ENCODE results near the gene ASGR2. TPM values are rescaled to one million over a fixed set of nuclear protein-coding genes. Genes with fewer than 3 reads are reported as not detected.
"Not testable (repeated sequence)": the region's sequence is repeated elsewhere in the genome, so short reads cannot be mapped to it uniquely, and the experiment has no call there.

ASGR2 gene
- total and polyA plus RNA-seq, 2 donors (not counting 1 experiment from before 2014, with no cell fraction given): not detected

- Histone ChIP-seq H3K4me3 (replicated peaks in 1 of 4; ENCODE audit: control extremely low read depth in 1 of 4, insufficient read depth in 1 of 4, low read depth in 3 of 4, low read length in 4 of 4) (no peak overlapping the region), H2AFZ (ENCODE audit: low read length) (no peak overlapping the region), H4K20me1 (ENCODE audit: control insufficient read depth, extremely low read depth, insufficient read depth, low read length) (no peaks in the 10 kb centered on the region), H3K4me2 (ENCODE audit: extremely low read depth, insufficient read depth, low read length) (no peak overlapping the region), H3K9me3 (ENCODE audit: control insufficient read depth, insufficient read depth, low read depth, low read length) (no peaks in the 10 kb centered on the region), H3K9ac (ENCODE audit: insufficient read depth, low read length) (no peak overlapping the region), H3K27ac (ENCODE audit: insufficient read depth, low read length) (no peak overlapping the region), H3K36me3 (ENCODE audit: control insufficient read depth, insufficient read depth, low read length) (no peaks in the 10 kb centered on the region), H3K27me3 (ENCODE audit: control insufficient read depth, insufficient read depth, low read length) (peaks cover 3% of the 10 kb centered on the region), H3K79me2 (ENCODE audit: control insufficient read depth, insufficient read depth, low read length) (no peaks in the 10 kb centered on the region), H3K4me1 (ENCODE audit: control insufficient read depth, extremely low read depth, insufficient read depth, low read length) (no peaks in the 10 kb centered on the region)
- no peak for TF ChIP-seq CTCF (conservative IDR thresholded peaks at IDR 0.05 in 1 of 2, IDR thresholded peaks at IDR 0.05 in 1 of 2; ENCODE audit: low read depth in 1 of 2, low read length in 2 of 2)
- no peak for TF ChIP-seq EZH2 (IDR thresholded peaks at IDR 0.05; ENCODE audit: low read length, missing control alignments)
- DNase-seq (ENCODE audit: low read depth in 2 of 2): no peak
These were observed 12.2 kb downstream of the ASGR2 start for GRCh38 chr17:7102421-7102820.

- Histone ChIP-seq H4K20me1 (ENCODE audit: control insufficient read depth, extremely low read depth, insufficient read depth, low read length) (no peaks in the 10 kb centered on the region), H2AFZ (ENCODE audit: low read length) (no peak overlapping the region), H3K4me2 (ENCODE audit: extremely low read depth, insufficient read depth, low read length) (no peak overlapping the region), H3K9ac (ENCODE audit: insufficient read depth, low read length) (no peak overlapping the region), H3K4me1 (ENCODE audit: control insufficient read depth, extremely low read depth, insufficient read depth, low read length) (no peaks in the 10 kb centered on the region), H3K79me2 (ENCODE audit: control insufficient read depth, insufficient read depth, low read length) (no peaks in the 10 kb centered on the region), H3K27me3 (ENCODE audit: control insufficient read depth, insufficient read depth, low read length) (peaks cover 3% of the 10 kb centered on the region), H3K9me3 (ENCODE audit: control insufficient read depth, insufficient read depth, low read depth, low read length) (no peaks in the 10 kb centered on the region), H3K27ac (ENCODE audit: insufficient read depth, low read length) (no peak overlapping the region), H3K4me3 (replicated peaks in 1 of 4; ENCODE audit: control extremely low read depth in 1 of 4, insufficient read depth in 1 of 4, low read depth in 3 of 4, low read length in 4 of 4) (no peak overlapping the region), H3K36me3 (ENCODE audit: control insufficient read depth, insufficient read depth, low read length) (no peaks in the 10 kb centered on the region)
- TF ChIP-seq EZH2 (IDR thresholded peaks at IDR 0.05; ENCODE audit: low read length, missing control alignments): no peak
- no peak for TF ChIP-seq CTCF (conservative IDR thresholded peaks at IDR 0.05 in 1 of 2, IDR thresholded peaks at IDR 0.05 in 1 of 2; ENCODE audit: low read depth in 1 of 2, low read length in 2 of 2)
- DNase-seq (ENCODE audit: low read depth in 2 of 2): no peak
These were observed 13.1 kb downstream of the ASGR2 start for GRCh38 chr17:7101531-7101930.

- not testable (repeated sequence) for H3K9ac ChIP-seq (ENCODE audit: insufficient read depth, low read length); DNase-seq (ENCODE audit: low read depth in 2 of 2); H3K9me3 ChIP-seq (ENCODE audit: control insufficient read depth, insufficient read depth, low read depth, low read length); H3K4me3 ChIP-seq (replicated peaks in 1 of 4; ENCODE audit: control extremely low read depth in 1 of 4, insufficient read depth in 1 of 4, low read depth in 3 of 4, low read length in 4 of 4); H2AFZ ChIP-seq (ENCODE audit: low read length); H3K4me1 ChIP-seq (ENCODE audit: control insufficient read depth, extremely low read depth, insufficient read depth, low read length); H4K20me1 ChIP-seq (ENCODE audit: control insufficient read depth, extremely low read depth, insufficient read depth, low read length); H3K79me2 ChIP-seq (ENCODE audit: control insufficient read depth, insufficient read depth, low read length); H3K27ac ChIP-seq (ENCODE audit: insufficient read depth, low read length); H3K27me3 ChIP-seq (ENCODE audit: control insufficient read depth, insufficient read depth, low read length); H3K4me2 ChIP-seq (ENCODE audit: extremely low read depth, insufficient read depth, low read length); H3K36me3 ChIP-seq (ENCODE audit: control insufficient read depth, insufficient read depth, low read length)
These were observed 13.8 kb downstream of the ASGR2 start for GRCh38 chr17:7100641-7101379.

Data from fibroblast of lung (primary cell).